Islet precursor cell (in vitro differentiated cells): ENCODE data around the gene ZBTB17.
"Not testable (repeated sequence)": the region's sequence is repeated elsewhere in the genome, so short reads cannot be mapped to it uniquely, and the experiment has no call there.

Experiments
- DNase-seq: peaks from one replicate; pipeline ENCODE4 v3.0.0-alpha.2; 2018

Gene ZBTB17

DNA sequence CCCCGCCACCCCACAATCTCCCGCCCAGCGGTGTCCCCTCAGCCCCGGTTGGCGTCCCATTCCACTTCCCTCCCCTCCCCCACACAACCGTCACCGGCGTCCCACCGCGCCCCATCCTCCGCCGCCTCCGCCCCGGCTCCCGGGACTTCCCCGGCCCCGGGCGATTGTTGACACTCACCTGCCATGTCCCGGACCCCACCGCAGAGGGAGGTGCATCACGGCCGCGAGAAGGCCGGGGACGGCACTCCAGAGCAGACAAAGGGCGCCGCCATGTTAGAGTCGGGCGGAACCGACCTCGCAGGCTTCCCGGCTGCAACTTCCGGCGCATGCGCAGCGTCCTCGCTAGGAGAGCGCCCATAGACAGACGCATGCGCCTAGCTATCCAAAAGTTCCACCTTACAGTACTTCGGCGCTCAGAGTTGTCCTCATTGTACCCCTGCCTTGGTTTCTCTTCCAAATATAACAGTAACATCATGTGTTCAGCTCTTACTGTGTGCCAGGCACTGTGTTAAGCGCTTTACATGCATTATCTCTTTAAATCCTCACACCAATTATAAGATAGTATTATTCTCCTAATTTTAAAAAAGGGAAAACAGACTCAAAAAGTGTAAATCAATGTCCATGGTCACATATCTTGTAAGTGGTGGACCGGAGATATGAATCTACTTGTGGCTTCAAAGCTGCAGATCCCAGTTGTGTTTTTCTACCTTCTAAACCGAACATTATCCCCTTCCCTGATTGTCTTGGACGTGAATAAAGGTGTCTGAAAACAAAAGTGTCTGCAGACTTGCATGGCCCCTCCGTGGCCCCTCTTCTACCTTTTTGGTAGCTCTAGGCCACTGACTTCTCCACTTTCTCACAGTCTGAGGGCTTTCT, at the start of gene ZBTB17:
ZBTB17 (minus strand) TSS at position 297 of the 876 bp plus-strand sequence. CDS start 27,606 bp downstream, outside the sequence.
- DNase-seq: peak; percentile 96

DNA sequence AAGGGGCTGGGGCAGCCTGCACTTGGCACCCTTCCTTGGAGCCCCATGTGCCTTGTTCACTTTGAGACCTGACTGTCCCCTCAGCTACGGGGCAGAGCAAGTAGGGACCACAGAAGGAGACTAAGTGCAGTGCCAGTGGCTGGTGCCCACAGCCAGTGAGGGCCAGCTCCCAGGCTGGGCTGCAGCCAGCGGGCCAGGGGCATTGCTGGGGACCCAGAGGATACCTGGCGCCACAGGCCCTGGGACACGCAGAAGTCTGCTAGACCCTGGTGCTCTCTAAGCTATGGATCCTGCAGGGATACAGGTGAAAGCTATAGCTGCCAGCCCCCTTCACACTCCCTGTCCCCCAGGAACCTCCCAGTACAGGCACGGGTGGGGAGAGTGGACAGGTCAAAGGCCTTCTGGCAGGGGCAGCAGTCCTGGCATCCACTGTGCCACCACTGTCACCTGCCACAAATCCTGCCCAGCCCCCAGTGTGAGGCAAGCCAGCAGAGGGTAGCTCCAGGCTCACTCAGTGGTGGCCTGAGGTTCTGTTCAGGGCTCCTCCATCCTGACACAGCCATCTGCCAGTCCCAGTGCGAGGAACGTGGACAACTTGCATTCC, 47.3 kb upstream of the ZBTB17 start:
- DNase-seq: no peak

DNA sequence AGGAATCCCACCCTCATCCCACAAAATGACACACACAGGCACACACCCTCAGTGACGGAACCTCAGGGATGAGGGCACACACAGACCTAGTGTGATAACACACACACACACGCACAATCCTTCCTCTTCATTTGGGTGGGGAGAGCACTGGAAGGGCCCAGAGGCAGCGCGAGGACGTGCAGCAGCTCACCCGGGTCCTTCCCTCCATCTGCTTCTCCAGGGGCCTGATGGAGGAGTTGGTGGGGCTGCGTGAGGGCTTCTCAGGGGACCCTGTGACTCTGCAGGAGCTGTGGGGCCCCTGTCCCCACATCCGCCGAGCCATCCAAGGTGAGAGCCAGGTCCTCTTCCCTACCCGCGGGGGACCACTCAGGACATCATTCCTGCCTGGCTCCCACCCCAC, 46.5 kb upstream of the ZBTB17 start:
- DNase-seq: no peak

DNA sequence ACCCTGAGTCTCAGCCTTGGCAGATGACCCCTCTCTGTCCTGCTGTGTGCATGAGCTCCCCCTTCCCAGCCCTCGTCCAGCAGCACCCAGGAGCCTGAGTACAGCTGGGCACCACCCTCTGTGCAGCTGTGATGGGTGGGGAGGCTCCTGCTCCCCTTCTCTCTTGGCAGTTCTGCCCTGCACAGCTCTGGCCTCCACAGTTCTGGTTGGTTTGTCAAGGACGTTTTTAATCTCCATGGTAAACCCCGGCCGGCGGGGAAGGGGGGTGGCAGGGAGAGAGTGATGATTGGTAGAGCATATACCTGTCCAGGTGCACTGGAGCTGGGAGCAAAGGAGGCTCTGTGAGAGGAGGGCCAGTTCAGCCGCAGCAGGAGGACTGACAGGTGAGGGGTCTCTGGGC, 45.8 kb upstream of the ZBTB17 start, which contains the start of gene CLCNKA:
CLCNKA (plus strand) TSS at position 356 of the 400 bp plus-strand sequence. CDS start 584 bp downstream, outside the sequence.
- DNase-seq: no peak

DNA sequence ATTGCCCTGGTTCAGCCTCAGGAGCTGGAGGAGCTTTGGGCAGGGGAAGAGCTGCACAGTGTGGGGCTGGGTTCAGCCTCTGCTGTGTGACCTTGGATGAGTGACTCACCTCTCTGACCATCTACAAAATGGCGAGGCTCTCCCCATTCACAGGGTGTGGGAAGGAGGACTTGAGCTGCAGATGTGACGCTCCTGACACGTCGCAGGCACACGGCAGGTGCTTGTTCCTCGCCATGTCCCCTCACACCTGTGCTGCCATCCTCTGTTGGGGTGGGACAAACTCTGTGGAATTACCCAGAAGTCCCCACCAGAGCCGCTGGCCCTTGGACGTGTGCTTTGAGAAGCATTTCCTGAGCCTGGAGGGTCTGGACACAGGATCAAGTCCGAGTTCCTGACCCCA, 45.0 kb upstream of the ZBTB17 start:
- not testable (repeated sequence) for DNase-seq

DNA sequence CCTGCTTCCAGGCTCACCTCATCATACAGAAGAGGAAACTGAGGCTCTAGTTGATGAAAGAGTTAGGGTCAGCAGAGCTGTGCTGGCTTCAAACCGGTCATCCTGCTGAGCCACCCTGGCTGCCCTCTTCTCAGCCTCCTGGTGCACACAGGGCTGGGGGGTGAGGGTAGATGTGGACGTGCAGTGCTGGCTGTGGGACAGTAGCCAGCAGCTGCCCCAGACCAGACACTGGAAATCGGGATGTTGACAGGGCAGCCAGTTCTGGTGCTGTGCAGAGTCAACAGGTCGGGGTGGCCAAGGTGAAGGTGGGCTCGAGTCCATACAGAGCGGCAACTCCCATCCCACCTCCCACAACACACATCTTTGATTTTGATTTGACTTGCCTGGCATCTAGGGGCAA, 44.4 kb upstream of the ZBTB17 start:
- DNase-seq: no peak

DNA sequence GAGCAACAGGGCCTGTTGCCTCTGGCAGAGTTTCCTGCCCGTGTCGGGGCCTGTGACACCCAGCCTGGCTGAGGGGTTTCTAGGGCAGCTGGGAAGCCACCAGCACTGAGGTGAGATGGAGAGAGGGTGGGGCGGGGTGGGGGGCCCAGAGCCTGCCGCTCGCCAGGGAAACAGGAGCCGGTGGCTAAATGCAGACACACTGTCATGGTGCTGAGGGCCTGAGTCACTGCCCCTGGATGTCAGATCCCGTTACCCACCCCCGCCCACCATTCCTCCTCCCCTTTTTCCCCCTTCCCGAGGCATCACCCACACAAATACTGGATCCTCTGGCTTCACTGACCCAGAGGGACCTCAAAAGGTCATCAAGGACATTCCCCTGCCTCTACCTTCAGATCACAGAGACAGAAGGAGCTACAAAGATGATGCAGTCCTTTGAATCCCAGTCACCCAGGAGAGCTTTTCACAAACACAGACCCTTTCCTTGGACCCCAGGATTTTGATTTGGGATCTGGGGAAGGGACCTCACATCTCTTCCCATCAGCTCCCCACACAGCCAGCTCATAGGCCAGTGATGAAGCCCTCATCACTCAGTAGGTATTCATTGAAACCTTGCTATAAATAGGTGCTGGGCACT, 43.9 kb upstream of the ZBTB17 start:
- DNase-seq: peak; percentile 81

DNA sequence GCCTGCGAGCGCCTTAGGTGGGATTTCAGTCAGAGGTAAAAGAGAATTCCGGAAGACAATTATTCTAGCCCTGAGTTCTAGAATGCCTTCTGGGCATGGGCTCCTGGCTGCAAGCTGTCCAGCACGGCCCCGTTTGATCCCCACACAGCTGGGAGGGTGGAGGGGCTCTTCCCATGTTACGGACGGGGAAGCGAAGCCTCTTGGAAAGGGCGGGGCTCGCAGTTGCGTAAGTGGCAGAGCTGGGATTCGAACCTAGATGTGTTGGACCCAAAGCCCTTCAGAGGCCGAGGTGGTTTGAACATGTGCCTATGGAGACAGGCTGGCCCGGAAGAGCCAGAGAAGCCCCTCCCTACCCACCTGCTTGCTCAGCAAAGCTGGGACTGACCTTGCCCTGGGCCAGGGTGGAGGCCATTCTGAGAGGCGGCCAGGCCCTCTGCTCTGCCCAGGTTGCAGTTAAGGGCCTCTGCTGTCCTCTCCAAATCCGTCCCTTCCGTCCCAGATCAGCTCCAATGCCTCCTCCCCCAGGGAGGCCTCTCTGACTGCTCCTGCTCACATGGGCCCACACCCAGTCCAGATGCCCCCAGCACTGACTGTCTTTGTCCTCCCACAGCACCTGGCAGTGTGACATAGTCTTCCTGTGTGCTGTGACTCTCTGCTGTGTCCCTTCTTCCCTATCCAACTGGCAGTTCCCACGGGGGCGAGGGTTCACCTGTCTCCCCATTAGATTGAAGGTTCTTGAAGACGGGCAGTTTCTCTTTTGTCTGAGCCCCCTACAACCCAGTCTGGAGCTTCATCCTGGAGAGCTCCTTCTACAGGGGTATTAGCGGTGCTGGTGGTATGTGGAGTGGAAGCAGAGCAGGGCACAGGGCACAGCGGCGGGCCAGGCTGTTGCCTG, 43.1 kb upstream of the ZBTB17 start:
- no peak for DNase-seq

DNA sequence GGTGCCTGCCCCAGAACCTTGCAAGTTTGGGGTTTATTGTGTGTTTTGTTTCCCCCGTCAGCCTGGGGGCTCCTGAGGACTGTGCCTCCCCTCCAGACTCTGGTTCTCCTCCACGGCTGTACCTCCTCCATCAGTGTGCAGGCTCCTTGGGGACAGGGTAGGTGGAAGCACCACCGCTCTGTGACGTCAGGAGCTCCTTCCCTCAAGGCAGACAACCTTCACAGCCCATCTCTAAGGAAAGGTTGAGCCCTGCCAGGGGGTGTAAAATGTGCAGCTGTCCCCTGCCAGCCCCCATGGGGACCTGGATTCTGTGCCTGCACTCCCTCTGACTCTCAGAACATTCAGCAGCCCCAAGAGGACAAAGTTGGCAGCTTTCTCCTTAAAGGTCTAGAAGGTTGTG, 42.4 kb upstream of the ZBTB17 start:
- no peak for DNase-seq

DNA sequence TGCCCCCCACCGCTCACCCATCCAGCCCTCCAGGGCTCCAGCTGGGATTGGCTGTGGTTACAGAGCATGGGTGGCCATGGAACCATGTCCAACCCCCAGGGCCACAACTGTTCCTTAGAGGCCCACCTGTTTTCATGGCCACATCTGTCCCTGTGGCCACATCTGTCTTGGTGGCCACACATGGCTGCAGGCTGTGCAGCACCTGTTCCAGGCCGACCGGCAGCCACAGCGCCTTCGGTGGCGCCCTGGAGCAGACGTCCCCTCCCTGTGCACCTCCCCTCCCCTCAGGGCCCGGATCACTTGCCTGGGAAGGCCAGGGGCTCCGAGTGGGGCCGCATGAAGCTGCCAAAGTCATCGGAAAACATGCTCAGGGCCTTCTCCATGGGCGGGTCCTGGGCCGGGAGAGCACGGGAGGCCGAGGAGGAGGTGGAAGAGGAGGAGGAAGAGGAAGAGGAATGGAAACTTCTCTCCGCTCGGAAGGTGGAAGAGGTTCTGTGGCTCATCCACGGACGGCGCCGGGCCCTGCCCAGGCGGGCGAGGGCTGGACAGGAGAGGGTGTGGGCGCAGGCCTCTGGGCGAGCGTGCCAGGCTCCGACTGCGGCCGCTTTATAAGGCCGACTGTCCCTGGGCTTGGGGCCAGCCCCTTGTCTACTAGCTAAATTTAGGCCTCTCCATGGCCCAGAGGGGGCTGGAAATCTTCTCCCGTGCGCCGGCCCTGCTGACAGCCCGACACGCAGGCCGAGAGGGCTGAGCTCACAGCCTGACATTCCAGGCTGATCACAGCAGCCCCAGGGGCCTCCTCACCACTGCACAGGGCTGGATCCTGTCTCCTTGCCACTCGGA, 41.8 kb upstream of the ZBTB17 start, which contains the start of gene HSPB7:
HSPB7 (minus strand) TSS at position 583 of the 843 bp plus-strand sequence; CDS start at position 503, 80 bp downstream.
- peak; percentile 95 for DNase-seq

DNA sequence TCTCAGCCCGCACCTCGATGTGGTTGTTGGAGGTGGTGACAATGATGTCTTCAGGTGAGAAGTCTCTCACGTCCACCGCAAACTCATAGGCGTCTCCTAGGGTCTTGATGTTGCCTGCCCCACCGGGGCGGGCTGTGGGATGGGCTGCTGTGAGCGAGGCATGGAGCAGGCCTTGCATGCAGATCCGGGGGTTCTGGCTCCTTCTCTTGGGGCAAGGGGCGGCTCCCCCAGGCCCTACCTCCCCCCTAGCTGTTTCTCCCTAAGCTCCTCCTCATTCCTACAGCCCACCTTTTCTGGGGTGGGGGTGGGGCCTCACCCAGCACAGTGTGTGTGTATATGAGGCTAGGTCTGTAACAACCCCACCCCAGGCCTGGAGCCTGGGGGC, 41.2 kb upstream of the ZBTB17 start:
- DNase-seq: no peak

DNA sequence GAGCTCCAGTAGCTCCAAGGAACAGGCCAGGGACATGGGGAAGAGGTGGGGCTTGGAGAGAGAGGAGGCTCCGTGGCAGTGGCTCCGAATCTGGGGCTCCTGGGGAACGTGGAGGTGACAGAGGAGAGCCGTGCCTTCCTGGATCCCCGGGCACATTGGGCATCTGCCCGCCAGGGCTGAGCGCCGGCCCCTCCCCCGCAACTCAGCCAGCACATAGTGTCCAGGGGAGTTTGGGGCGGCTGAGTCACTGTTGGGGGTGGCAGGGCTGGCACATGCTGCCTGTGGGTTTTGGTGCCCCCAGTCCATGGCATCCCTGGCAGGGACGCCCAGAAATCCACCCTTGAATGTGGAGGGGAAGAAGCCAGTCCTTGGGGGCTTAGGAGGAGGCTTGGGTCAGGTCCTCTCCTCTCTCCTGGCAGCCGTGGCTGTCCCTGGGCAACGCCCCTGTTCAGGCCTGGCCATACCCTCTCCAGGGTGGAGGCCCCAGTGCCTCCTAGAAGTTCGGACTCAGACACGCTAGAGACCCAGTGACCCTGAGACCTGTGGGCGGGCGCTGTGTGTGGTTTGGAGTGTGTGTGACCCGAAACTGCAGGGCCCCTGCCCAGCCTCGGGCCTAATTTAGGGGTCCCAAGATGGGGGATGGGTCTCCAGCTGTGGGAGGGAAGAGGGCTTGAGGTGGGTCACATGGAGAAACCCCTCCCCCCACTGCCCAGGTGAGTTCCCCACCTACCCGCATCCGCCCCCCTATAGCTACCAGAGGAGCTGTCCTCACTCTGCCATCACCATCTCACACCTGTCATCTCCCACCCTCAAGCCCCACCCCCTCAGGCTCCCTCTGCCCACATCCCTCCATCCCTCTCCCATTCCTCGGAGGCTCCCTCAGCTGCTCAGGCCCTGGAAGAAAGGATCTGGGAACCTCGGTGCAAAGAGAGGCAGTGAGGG, 40.3 kb upstream of the ZBTB17 start:
- DNase-seq: no peak

DNA sequence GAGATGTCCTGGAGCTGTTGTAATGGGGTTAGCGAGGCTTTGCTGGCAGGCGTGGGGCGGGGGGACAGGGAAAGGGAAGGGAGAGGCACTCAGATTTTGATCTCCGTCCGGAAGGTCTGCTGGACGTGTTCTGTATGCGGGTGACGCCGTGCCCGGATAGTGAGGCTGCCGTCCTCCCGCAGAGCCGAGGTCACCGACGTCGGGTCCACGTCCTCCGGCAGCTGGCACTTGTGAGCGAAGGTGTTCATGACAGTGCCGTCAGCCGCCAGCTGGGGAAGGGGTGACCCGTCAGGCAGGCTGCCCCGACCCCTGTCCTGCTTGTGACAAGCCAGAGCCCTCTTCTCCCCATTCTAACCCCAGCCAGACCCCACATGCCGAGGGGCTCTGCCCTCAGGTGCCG, 39.6 kb upstream of the ZBTB17 start:
- no peak for DNase-seq

DNA sequence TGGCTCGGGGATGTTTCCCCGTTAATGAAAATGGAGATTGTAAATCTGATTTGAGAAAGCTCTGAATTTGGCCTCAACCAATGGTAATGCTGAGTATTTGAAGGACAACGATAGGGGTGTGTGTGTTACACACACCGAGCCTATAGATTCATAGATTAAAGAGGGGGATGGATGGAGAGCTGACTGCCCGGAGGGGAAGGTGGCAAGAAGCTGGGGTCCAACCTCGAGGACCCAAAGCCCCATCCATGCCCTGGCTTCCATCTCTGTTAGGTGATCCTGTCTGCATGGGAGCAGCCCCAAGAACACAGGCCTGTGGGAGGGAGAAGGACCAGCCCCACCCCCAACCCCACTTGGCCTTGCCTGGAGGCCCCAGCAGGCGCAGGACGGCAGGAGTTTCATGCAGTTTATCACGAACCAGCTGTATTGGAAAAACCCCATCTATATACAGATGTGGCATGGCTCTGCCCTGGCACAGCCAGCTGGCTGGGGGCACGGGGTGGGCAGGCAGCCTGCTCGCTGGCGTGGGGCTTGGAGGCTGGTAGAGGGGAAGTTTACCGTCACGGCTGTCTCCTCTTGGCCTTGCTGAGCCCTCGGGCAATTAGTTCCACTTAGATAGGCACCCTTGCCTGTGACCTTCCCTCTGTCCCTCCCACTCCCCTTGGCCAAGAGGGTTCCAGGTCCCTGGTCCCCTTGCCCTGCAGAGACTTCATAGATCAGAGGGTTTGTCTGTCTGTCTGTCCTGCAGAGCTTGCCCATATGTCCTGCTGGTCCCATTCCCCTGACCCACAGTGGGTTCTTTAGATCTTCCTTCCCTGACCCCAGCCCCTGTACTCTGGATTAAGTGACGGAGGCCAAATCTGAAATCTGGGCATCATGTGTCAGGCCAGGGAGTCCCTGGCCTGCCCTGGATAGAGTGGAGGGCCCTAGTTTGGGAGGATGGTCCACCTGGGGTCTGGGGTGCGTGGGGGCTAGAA, 38.9 kb upstream of the ZBTB17 start:
- no peak for DNase-seq

DNA sequence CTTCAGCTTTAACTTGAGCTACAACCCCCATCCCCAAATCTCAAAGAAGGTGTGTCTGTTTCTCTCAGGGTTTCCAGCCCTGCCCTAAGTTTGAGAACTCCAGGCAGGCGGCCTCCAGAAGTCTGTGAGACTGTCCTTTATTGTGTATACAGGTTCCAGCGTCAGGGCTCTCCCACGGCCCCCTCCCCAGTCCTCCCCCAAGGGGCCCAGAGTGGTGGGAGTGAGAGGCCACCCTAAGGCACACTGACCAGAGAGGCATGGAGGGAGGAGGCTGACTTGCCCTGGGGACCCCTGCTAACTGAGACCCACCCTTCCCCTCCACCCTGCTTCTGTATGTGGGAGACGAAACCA, 38.0 kb upstream of the ZBTB17 start:
- no peak for DNase-seq

DNA sequence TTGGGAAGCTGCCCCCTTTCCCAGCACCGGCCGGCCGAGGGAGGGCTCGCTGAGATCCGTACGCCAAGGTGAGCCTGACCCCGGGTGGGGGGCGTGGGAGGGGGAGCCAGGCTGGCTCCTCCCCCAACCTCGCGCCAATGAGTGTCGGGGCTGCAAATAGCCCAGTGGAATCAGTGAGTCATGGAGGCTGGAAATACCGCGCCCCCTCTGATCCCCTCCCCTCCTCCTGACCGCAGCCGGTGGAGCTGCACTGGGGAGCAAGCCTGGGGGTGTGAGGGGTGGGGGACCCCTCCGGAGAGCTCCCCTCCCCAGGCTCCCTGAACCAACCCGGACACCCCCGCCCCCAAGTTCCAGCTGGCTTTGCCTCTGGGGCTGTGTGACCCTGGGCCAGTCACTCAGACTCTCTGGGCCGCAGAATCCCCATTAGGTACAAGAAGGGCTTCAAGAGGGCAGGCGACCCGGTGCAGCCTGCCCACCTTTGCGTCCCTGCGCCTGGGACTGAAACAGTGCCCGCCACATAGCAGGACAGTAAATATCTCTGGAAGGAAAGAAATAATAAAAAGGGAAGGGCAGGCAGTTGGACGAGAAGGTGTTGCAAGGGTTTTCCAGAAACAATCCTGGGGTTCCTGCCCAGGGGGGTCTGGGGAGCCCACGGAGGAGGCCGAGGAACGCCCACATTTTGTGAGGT, 37.5 kb upstream of the ZBTB17 start:
- DNase-seq: peak; percentile 93

DNA sequence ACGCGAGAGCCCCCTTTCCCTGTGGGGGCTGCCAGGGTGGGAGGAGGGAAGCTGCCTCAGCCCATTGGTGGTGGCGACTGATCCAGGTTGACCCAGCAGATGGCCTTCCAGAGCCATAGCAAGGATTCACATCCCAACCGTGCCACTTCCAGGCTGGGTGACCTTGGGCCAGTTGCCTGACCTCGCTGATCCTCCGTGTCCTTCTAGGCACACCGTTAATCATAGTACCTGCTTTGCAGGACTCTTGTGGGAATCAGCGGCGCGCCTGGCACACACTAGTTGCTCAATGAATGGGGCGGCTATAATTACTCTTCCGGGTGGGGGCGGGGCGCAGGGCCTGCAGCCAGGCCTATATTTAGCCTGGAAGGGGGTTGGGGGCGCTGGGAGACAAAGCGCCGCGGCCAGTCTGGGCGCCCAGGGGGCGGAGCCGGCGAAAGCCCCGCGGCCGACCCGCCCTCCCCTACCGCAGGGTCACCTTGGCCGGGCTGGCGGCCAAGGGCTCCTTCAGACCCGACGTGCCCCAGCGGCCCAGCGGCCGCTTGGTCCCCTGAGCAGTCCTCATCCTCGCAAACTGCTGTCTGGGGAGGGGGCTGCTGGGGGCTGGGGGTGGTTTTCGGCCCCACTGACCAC, 36.8 kb upstream of the ZBTB17 start:
- DNase-seq: peak; percentile 90

DNA sequence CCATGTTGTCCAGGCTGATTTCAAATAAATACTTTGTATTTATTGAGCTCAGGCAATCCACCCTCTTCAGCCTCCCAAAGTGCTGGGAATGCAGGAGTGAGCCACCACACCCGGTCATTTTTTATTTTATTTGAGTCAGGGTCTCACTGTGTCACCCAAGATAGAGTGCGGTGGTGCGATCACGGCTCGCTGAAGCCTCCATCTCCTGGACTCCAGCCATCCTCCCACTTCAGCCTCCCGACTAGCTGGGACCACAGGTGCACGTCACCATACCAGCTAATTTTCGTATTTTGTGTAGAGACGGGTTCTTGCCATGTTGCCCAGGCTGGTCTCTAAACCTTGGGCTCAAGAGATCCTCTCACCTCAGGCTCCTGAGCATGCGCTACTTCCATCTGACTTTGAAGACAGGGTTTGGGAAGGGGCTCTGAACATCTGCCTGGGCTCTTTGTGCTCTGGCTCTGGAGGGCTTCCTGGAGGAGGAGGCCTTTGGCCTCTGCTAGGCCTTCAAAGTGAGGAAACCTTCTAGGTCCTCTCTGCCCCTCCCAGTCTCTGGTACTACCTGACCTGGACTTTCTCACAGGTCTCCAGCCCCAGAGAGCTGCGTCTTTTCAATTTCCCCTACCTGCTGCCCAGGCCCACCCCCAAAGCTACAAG, 36.2 kb upstream of the ZBTB17 start:
- no peak for DNase-seq
